PFSK-1 (cell line): ENCODE data around the gene HOXB6.

Source experiments
- POLR2AphosphoS5 ChIP-seq: IDR thresholded peaks from 2 replicates; pipeline ENCODE4 v1.6.1; 2012; ENCODE audit warnings: low read depth, mild to moderate bottlenecking, control low read depth, low read length, moderate library complexity
- SIN3A ChIP-seq: IDR thresholded peaks from 2 replicates; pipeline ENCODE4 v1.6.1; 2012; ENCODE audit warnings: mild to moderate bottlenecking, low read length, moderate library complexity, borderline replicate concordance; ENCODE audit not compliant: insufficient read depth

DNA sequence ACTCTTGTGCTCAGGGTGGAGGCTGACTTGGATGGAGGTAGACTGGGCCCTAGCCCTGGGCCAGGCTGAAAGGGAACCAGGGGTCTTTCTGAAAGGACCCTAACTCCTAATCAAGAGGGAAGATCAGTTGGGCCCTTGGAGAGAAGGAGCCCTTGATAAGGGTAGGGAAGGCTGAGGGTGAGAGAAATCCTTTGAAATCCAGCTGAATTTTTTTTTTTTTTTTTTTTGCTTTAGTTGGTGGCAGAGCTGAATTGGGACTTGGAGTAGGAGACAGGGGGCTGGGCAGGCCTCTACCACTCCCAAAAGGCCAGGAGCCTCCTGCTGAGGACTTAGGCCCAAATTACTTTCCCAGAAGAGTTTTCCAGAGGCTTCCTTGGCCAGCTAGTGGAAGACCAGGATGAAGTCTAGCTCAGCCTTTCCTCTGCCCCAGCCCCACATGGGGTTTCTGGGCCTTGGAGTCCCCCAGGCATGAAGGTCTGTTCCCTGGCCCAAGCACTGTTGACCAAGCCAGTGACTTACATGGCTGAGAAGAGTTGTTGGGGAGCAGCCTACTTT, 14.1 kb downstream of the HOXB6 start:
- TF ChIP-seq POLR2AphosphoS5: no peak
- TF ChIP-seq SIN3A: no peak
